Activated CD4-positive, alpha-beta T cell treated with anti-CD3 and anti-CD28 coated beads, Interleukin-2, amount 50 U/mL, for 16 hours (primary cell): ENCODE results near the gene BTG4.

Experiments used
- DNase-seq: peaks from one replicate; pipeline ENCODE4 v3.0.0-alpha.2; 2020

BTG4 gene

GRCh38 chr11:111479666-111480065 is 32.5 kb downstream of the BTG4 start:
- no peak for DNase-seq

- DNase-seq = no peak
Observed at GRCh38 chr11:111477898-111478297, 34.3 kb downstream of the BTG4 start.

GRCh38 chr11:111476956-111477355 is 35.2 kb downstream of the BTG4 start:
- no peak for DNase-seq

GRCh38 chr11:111476366-111476765 is 35.8 kb downstream of the BTG4 start:
- no peak for DNase-seq

GRCh38 chr11:111474432-111474831 is 37.8 kb downstream of the BTG4 start:
- DNase-seq = no peak

- no peak for DNase-seq
Observed at GRCh38 chr11:111472228-111472627, 40.0 kb downstream of the BTG4 start.

GRCh38 chr11:111469200-111469599 is 43.0 kb downstream of the BTG4 start:
- no peak for DNase-seq

GRCh38 chr11:111466615-111467014 is 45.6 kb downstream of the BTG4 start:
- DNase-seq = no peak

- no peak for DNase-seq
Observed at GRCh38 chr11:111465400-111465799, 46.8 kb downstream of the BTG4 start.

GRCh38 chr11:111463276-111463675 is 48.9 kb downstream of the BTG4 start:
- DNase-seq = no peak

- DNase-seq = no peak
Observed at GRCh38 chr11:111462329-111462728, 49.9 kb downstream of the BTG4 start.

- no peak for DNase-seq
Observed at GRCh38 chr11:111461460-111462235, 50.5 kb downstream of the BTG4 start.

- no peak for DNase-seq
Observed at GRCh38 chr11:111460856-111461255, 51.3 kb downstream of the BTG4 start.

- DNase-seq = no peak
Observed at GRCh38 chr11:111460340-111460739, 51.8 kb downstream of the BTG4 start.

GRCh38 chr11:111459506-111460270 is 52.5 kb downstream of the BTG4 start:
- no peak for DNase-seq

GRCh38 chr11:111457731-111458368 is 54.3 kb downstream of the BTG4 start:
- DNase-seq = no peak

GRCh38 chr11:111456859-111457730 is 55.1 kb downstream of the BTG4 start:
- DNase-seq = no peak

- DNase-seq = no peak
Observed at GRCh38 chr11:111456086-111456858, 55.9 kb downstream of the BTG4 start.

GRCh38 chr11:111455291-111456085 is 56.7 kb downstream of the BTG4 start:
- DNase-seq = no peak

GRCh38 chr11:111454561-111455192 is 57.5 kb downstream of the BTG4 start:
- DNase-seq = peak; percentile 51
